Stimulated activated CD4-positive, alpha-beta T cell treated with anti-CD3 and anti-CD28 coated beads, TNF-alpha, amount 100 ng/mL, for 4 hours (primary cell): ENCODE measurements around the gene PRRG2.

Source experiments
- DNase-seq, 3 experiments: peaks; one replicate each; pipeline ENCODE4 v3.0.0-alpha.2; 2020; ENCODE audit warnings: low read depth in 3 of 3

Gene PRRG2

GRCh38 chr19:49640113-49640898 lies 59.2 kb downstream of the PRRG2 start, which contains the start of gene RRAS:
RRAS (minus strand) TSS chr19:49640143; CDS start chr19:49640098, 45 bp downstream.
- peak; percentile 99 to 100 (median 99) for DNase-seq
